ENCODE measurements around the gene YWHAB.

The YWHAB gene

DNA sequence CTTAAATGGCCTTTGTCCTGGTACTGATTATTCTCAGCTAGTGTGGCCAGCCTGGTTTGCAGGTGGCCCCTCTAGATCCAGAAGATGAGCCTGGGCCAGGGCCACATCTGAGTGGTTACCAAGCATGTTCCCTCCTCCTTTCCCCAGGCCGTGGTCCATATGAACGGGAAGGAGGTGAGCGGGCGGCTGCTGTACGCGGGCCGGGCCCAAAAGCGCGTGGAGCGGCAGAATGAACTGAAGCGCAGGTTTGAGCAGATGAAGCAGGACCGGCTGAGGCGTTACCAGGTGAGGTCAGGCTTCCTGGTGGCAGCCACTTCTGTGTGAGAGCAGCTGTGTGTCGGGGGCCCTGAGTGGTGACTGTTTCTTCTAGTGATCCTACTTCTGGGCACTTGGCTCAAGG lies 35.9 kb downstream of the YWHAB start:
- TF ChIP-seq, protein P1, sequence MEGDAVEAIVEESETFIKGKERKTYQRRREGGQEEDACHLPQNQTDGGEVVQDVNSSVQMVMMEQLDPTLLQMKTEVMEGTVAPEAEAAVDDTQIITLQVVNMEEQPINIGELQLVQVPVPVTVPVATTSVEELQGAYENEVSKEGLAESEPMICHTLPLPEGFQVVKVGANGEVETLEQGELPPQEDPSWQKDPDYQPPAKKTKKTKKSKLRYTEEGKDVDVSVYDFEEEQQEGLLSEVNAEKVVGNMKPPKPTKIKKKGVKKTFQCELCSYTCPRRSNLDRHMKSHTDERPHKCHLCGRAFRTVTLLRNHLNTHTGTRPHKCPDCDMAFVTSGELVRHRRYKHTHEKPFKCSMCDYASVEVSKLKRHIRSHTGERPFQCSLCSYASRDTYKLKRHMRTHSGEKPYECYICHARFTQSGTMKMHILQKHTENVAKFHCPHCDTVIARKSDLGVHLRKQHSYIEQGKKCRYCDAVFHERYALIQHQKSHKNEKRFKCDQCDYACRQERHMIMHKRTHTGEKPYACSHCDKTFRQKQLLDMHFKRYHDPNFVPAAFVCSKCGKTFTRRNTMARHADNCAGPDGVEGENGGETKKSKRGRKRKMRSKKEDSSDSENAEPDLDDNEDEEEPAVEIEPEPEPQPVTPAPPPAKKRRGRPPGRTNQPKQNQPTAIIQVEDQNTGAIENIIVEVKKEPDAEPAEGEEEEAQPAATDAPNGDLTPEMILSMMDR (IDR thresholded peaks at IDR 0.05; ENCODE audit: low read length), result no peak
- no peak for TF ChIP-seq EZH2phosphoT487 (IDR thresholded peaks at IDR 0.05; ENCODE audit: low read length)
- TF ChIP-seq EZH2 (optimal IDR thresholded peaks at IDR 0.05; ENCODE audit: low read depth, low read length), result no peak
- H3K27me3 ChIP-seq (replicated peaks; ENCODE audit: insufficient read depth, low read length), result no peaks in the 10 kb centered on the region
- H4K20me1 ChIP-seq (ENCODE audit: insufficient read depth, low read length), result no peaks in the 10 kb centered on the region
- DNase-seq, result no peak
- no peaks in the 10 kb centered on the region for H3K4me1 ChIP-seq (ENCODE audit: low read length)
- H3K36me3 ChIP-seq (replicated peaks; ENCODE audit: insufficient read depth, low read length), result no peaks in the 10 kb centered on the region
- no peaks in the 10 kb centered on the region for H3K9me2 ChIP-seq (replicated peaks; ENCODE audit: insufficient read depth, low read length)
- H3K9ac ChIP-seq (ENCODE audit: low read length), result no peak overlapping the region
- H3K27ac ChIP-seq (ENCODE audit: low read length), result no peak overlapping the region
- H3K4me2 ChIP-seq (ENCODE audit: low read depth, low read length), result no peak overlapping the region
- H3K79me2 ChIP-seq (ENCODE audit: low read length), result no peaks in the 10 kb centered on the region
- H3F3A ChIP-seq (ENCODE audit: insufficient read depth, low read length), result no peaks in the 10 kb centered on the region
- H3K4me3 ChIP-seq (ENCODE audit: low read length), result no peak overlapping the region
- H2AFZ ChIP-seq (ENCODE audit: low read length), result no peak overlapping the region
- no peaks in the 10 kb centered on the region for H3K9me3 ChIP-seq (replicated peaks; ENCODE audit: insufficient read depth, low read length)

DNA sequence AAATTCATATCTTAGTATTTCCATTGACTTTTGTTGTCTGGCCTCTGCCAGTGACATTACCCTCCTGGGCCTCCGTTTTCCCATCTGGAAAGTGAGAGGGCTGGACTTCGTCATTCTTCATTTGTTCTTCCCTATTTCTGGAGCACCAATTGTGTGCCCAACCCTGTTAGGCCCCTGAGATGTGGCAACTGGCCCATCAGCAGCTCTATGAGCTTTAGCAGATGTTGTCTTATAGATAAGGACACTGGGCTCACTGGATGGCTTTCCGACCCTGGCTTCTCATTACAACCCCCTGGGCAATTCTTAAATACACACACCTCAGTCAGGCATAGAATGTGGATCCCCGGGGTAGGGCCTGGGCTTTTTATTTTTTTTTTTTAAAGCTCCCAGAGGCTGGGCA lies 39.0 kb downstream of the YWHAB start:
- Histone ChIP-seq H3K27me3 (replicated peaks; ENCODE audit: insufficient read depth, low read length) (no peaks in the 10 kb centered on the region), H3K36me3 (replicated peaks; ENCODE audit: insufficient read depth, low read length) (no peaks in the 10 kb centered on the region), H3K9me3 (replicated peaks; ENCODE audit: insufficient read depth, low read length) (no peaks in the 10 kb centered on the region), H2AFZ (ENCODE audit: low read length) (no peak overlapping the region), H4K20me1 (ENCODE audit: insufficient read depth, low read length) (no peaks in the 10 kb centered on the region), H3K4me1 (ENCODE audit: low read length) (no peaks in the 10 kb centered on the region), H3K79me2 (ENCODE audit: low read length) (no peaks in the 10 kb centered on the region), H3F3A (ENCODE audit: insufficient read depth, low read length) (no peaks in the 10 kb centered on the region), H3K4me2 (ENCODE audit: low read depth, low read length) (no peak overlapping the region), H3K9ac (ENCODE audit: low read length) (no peak overlapping the region), H3K4me3 (ENCODE audit: low read length) (no peak overlapping the region), H3K27ac (ENCODE audit: low read length) (no peak overlapping the region), H3K9me2 (replicated peaks; ENCODE audit: insufficient read depth, low read length) (no peaks in the 10 kb centered on the region)
- TF ChIP-seq, protein P1 (IDR thresholded peaks at IDR 0.05; ENCODE audit: low read length), result no peak
- TF ChIP-seq EZH2phosphoT487 (IDR thresholded peaks at IDR 0.05; ENCODE audit: low read length) (no peak), EZH2 (optimal IDR thresholded peaks at IDR 0.05; ENCODE audit: low read depth, low read length) (no peak)
- no peak for DNase-seq

GRCh38 chr20:44928595-44928994 lies 43.1 kb downstream of the YWHAB start:
- Histone ChIP-seq H3K36me3 (replicated peaks; ENCODE audit: insufficient read depth, low read length) (no peaks in the 10 kb centered on the region), H3K9me2 (replicated peaks; ENCODE audit: insufficient read depth, low read length) (no peaks in the 10 kb centered on the region)

More at GRCh38 chr20:44928595-44928994, 43.1 kb downstream of the YWHAB start:
- TF ChIP-seq, protein P1 (IDR thresholded peaks at IDR 0.05; ENCODE audit: low read length), result no peak
- no peak for TF ChIP-seq EZH2phosphoT487 (IDR thresholded peaks at IDR 0.05; ENCODE audit: low read length)
- no peak for TF ChIP-seq EZH2 (optimal IDR thresholded peaks at IDR 0.05; ENCODE audit: low read depth, low read length)
- Histone ChIP-seq H3K4me2 (ENCODE audit: low read depth, low read length) (no peak overlapping the region), H2AFZ (ENCODE audit: low read length) (no peak overlapping the region), H3K27ac (ENCODE audit: low read length) (no peak overlapping the region), H3K4me3 (ENCODE audit: low read length) (no peak overlapping the region), H3K4me1 (ENCODE audit: low read length) (no peaks in the 10 kb centered on the region), H3K79me2 (ENCODE audit: low read length) (no peaks in the 10 kb centered on the region), H3F3A (ENCODE audit: insufficient read depth, low read length) (no peaks in the 10 kb centered on the region), H3K9me3 (replicated peaks; ENCODE audit: insufficient read depth, low read length) (no peaks in the 10 kb centered on the region), H3K9ac (ENCODE audit: low read length) (no peak overlapping the region), H4K20me1 (ENCODE audit: insufficient read depth, low read length) (no peaks in the 10 kb centered on the region), H3K27me3 (replicated peaks; ENCODE audit: insufficient read depth, low read length) (no peaks in the 10 kb centered on the region)
- DNase-seq, result no peak

Measured in MM.1S (cell line).